ENCODE measurements around the gene AFAP1.

DNA sequence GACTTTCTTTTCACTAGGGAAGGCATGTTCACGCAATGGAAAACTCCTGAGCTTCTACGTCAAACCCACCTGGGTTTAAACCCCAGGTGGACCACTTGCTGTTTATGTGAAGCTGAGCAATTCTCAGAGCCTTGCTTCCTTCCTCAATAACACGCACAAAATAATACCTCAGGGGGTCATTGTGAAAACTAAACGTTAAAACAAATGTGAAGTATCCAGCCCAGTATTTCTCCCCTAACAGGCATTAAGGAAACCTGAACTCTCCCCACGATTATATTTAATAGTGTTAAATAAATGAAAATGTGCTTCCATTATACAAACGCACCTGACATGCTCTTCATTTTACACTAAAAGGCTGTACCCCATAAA, 117.5 kb downstream of the AFAP1 start:
- TF ChIP-seq, protein P1, sequence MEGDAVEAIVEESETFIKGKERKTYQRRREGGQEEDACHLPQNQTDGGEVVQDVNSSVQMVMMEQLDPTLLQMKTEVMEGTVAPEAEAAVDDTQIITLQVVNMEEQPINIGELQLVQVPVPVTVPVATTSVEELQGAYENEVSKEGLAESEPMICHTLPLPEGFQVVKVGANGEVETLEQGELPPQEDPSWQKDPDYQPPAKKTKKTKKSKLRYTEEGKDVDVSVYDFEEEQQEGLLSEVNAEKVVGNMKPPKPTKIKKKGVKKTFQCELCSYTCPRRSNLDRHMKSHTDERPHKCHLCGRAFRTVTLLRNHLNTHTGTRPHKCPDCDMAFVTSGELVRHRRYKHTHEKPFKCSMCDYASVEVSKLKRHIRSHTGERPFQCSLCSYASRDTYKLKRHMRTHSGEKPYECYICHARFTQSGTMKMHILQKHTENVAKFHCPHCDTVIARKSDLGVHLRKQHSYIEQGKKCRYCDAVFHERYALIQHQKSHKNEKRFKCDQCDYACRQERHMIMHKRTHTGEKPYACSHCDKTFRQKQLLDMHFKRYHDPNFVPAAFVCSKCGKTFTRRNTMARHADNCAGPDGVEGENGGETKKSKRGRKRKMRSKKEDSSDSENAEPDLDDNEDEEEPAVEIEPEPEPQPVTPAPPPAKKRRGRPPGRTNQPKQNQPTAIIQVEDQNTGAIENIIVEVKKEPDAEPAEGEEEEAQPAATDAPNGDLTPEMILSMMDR (IDR thresholded peaks at IDR 0.05) = no peak
- TF ChIP-seq EP300 (IDR thresholded peaks at IDR 0.05) = no peak
- TF ChIP-seq POLR2AphosphoS5 (IDR thresholded peaks at IDR 0.05) = no peak
- no peak for TF ChIP-seq POLR2A (IDR thresholded peaks at IDR 0.05)
